Lower leg skin (tissue), 4 donors: ENCODE measurements around the gene SLX4IP. TPM values are rescaled to one million over a fixed set of nuclear protein-coding genes. Genes with fewer than 3 reads are reported as not detected.

Experiments used
- DNase-seq, 2 donors: peaks; one replicate each; pipeline ENCODE4 v3.0.0-alpha.2; 2019; ENCODE audit warnings: low spot score in 2 of 2
- H3K4me3 ChIP-seq: fragments of 200-600 bp; sonication (generic); 2 replicates; pipeline ENCODE4 v1.5.1; 2017; ENCODE audit warnings: mild to moderate bottlenecking, low read depth; ENCODE audit not compliant: poor library complexity, severe bottlenecking
- POLR2A ChIP-seq, 2 donors: fragments of 450-650 bp; IDR thresholded peaks; one replicate each; pipeline ENCODE4 v1.6.1; 2016 to 2017; ENCODE audit warnings: antibody characterized with exemption in 2 of 2, mild to moderate bottlenecking in 1 of 2, moderate library complexity in 1 of 2
- WGBS, 2 donors: methylation state at CpG; one replicate each; pipeline ENCODE4 v1.1.5; 2018; 5-methylcytosine and 5-hydroxymethylcytosine counted together
- intact Hi-C: fragments of 100-400 bp; cut with DNase I; formaldehyde crosslinking; loops from one replicate; pipeline ENCODE4 v1.15.0; 2023; ENCODE audit warnings: low total_unique reads
- total RNA-seq, 4 donors: library from RNA; depleted of rRNA; stranded (reverse); fragments of >200 nt; gene quantifications; one replicate each; pipeline ENCODE4 v1.1.0, GENCODE V29; 2016
- TF ChIP-seq, protein P1 (sequence below), 3 donors: fragments of 450-650 bp; IDR thresholded peaks; one replicate each; pipeline ENCODE4 v1.5.1; 2016; ENCODE audit warnings: antibody characterized with exemption in 3 of 3, mild to moderate bottlenecking in 3 of 3, moderate library complexity in 2 of 3

Gene SLX4IP
- total RNA-seq, 4 donors from 2014 or later = 3.0 to 4.0 (median 3.7) TPM

GRCh38 chr20:10672624-10673127 is 237.6 kb downstream of the SLX4IP start:
- H3K4me3 ChIP-seq = peak overlapping the region; percentile 78
- intact Hi-C loops = loop anchor here (10.0 kb wide), 1 partner anchor 602 kb away; no protein-coding TSS in a partner anchor
- DNase-seq = peak in 1 of 2 donors; percentile 93
- TF ChIP-seq, protein P1, sequence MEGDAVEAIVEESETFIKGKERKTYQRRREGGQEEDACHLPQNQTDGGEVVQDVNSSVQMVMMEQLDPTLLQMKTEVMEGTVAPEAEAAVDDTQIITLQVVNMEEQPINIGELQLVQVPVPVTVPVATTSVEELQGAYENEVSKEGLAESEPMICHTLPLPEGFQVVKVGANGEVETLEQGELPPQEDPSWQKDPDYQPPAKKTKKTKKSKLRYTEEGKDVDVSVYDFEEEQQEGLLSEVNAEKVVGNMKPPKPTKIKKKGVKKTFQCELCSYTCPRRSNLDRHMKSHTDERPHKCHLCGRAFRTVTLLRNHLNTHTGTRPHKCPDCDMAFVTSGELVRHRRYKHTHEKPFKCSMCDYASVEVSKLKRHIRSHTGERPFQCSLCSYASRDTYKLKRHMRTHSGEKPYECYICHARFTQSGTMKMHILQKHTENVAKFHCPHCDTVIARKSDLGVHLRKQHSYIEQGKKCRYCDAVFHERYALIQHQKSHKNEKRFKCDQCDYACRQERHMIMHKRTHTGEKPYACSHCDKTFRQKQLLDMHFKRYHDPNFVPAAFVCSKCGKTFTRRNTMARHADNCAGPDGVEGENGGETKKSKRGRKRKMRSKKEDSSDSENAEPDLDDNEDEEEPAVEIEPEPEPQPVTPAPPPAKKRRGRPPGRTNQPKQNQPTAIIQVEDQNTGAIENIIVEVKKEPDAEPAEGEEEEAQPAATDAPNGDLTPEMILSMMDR (IDR thresholded peaks at IDR 0.05) = no peak
- no peak for TF ChIP-seq POLR2A (IDR thresholded peaks at IDR 0.05)
- 1% methylated on average over 36 to 39 of the region's 47 CpGs for WGBS, 2 donors

GRCh38 chr20:10673176-10673841 is 238.2 kb downstream of the SLX4IP start:
- intact Hi-C loops = loop anchor here (10.0 kb wide), 1 partner anchor 601 kb away; no protein-coding TSS in a partner anchor
- no peak for DNase-seq
- peak overlapping the region; percentile 78 for H3K4me3 ChIP-seq
- 0 to 1% methylated on average over 44 to 61 of the region's 73 CpGs for WGBS, 2 donors
- TF ChIP-seq, protein P1 (IDR thresholded peaks at IDR 0.05) = no peak
- no peak for TF ChIP-seq POLR2A (IDR thresholded peaks at IDR 0.05)

GRCh38 chr20:10673842-10674683 is 239.0 kb downstream of the SLX4IP start, which contains the start of gene JAG1:
Gene JAG1, minus strand, starts transcription at chr20:10673999. Its CDS starts 469 bp downstream, at chr20:10673530.
- peak within 1 kb of the TSS; percentile 78 for H3K4me3 ChIP-seq
- WGBS, 2 donors = 0 to 1% methylated on average over 21 to 55 of the region's 84 CpGs
- intact Hi-C loops = loop anchor here (10.0 kb wide), 1 partner anchor 601 kb away; no protein-coding TSS in a partner anchor

GRCh38 chr20:10674684-10675449 is 239.8 kb downstream of the SLX4IP start:
- peak in 1 of 2 donors; percentile 96 for DNase-seq
- peak overlapping the region; percentile 78 for H3K4me3 ChIP-seq
- 2 to 3% methylated on average over 15 to 23 of the region's 38 CpGs for WGBS, 2 donors
- TF ChIP-seq, protein P1 (IDR thresholded peaks at IDR 0.05) = peak in 1 of 3 donors; percentile 77
- TF ChIP-seq POLR2A (IDR thresholded peaks at IDR 0.05) = no peak
- intact Hi-C loops = loop anchor here (10.0 kb wide), 1 partner anchor 600 kb away; no protein-coding TSS in a partner anchor

More at GRCh38 chr20:10673842-10674683, 239.0 kb downstream of the SLX4IP start, which contains the start of gene JAG1:
- TF ChIP-seq, protein P1 (IDR thresholded peaks at IDR 0.05) = no peak
- peak in 1 of 2 donors; percentile 27 for TF ChIP-seq POLR2A (IDR thresholded peaks at IDR 0.05)
- peak; percentile 94 to 98 for DNase-seq

- intact Hi-C loops = loop anchor here (10.0 kb wide), 1 partner anchor 599 kb away; no protein-coding TSS in a partner anchor
- WGBS, 2 donors = 83 to 94% methylated on average over 4 of the region's 4 CpGs
These were observed 240.3 kb downstream of the SLX4IP start for GRCh38 chr20:10675450-10675848.

More at GRCh38 chr20:10675450-10675848, 240.3 kb downstream of the SLX4IP start:
- no peak for DNase-seq
- no peak overlapping the region for H3K4me3 ChIP-seq
- TF ChIP-seq POLR2A (IDR thresholded peaks at IDR 0.05) = no peak
- TF ChIP-seq, protein P1 (IDR thresholded peaks at IDR 0.05) = no peak
